NCI-H1436 (cell line): ENCODE results near the gene PROCA1.
"Not testable (repeated sequence)": the region's sequence is repeated elsewhere in the genome, so short reads cannot be mapped to it uniquely, and the experiment has no call there.

Source experiments
- DNase-seq: peaks from one replicate; lab custom pipeline; 2025; lab: John Stamatoyannopoulos, UW

The PROCA1 gene

DNA sequence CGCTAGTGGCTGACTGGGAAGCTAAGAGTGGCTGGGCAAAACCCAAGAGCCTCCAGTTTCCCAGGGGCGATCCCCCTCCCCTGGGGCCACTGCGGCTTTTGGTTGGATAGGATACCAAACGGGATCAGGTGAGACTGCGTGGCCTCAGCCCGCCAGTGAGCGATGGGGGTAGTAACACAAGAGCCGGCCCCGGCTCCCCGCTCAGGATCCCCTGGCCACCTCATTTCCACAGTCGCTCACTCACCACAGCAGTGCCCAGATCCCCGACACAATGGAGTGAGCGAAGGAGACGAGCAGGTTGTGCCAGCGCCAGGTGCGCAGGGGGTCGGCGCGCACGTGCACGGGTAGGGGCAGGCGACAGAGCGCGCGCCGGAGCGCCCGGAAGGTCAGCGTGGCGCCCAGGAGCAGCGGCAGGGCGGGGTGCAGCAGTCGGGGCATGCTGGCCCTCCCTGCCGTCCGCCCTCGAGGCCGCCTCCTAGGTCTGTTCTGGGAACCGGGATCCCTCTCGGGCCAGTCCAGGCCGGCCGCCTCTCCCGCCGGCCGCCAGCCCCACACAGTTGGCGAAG is 14.1 kb upstream of the PROCA1 start:
- peak; percentile 77 for DNase-seq

GRCh38 chr17:28725166-28725659 is 13.5 kb upstream of the PROCA1 start:
- no peak for DNase-seq

DNA sequence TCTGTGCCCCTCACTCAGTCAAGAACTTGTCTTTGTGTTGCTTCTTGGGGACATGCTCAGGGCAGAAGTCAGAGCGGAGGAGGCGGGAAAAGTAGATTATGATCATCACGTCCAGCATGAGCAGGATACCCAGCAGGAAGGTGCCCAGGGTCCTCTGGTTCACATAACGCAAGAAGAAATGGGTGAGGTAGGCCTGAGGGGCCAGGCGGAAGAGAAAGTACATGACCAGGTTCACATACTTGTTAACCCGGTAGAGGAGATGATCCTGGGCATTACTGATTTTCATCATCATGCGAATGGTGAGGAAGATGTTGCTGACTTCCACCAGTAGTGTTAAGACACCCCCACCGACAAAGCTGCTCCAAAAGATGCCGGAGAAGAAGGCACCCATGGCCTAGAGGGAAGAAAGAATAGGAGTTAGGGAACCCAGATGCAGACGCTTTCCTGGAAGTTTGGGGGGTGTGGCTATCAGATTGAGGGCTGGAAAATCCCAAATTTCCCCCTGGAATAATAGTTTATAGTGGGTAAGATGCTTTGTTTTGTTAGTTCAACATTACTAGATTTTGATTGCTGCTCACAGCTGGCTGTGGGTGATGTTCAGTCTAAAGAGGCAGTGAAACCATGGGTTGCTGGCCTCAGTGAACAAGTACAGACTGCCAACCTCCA is 12.9 kb upstream of the PROCA1 start:
- DNase-seq: no peak

GRCh38 chr17:28723836-28724499 is 12.3 kb upstream of the PROCA1 start:
- not testable (repeated sequence) for DNase-seq

DNA sequence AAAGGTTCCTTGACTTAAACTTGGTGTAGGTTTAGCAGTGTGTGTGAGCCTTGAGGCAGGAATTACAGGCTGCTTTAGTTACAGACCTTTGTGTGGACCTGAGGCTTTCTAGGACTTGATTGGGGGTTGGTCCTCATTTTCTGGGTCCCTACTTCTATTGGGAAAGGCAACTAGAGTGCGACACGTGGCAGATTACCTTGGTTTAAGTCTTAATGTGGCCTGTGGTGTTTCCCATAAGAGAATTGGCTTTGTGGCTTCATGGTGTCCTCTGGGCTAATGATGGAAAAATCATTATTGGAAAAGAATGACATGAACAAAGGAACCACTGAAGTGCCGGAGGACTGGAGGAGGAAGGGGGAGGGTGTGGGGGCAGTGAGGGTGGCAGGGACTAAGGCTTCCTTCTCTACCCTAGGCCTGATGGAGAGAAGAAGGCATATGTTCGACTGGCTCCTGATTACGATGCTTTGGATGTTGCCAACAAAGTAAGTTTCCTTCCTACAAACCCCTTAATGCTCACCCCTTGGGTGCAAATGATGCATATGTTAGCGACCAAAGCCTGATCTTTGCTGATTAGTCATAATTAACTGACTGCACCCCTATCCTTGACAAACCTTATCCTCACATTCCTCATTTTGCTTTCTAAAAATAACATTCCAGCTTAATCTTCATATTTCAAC is 11.6 kb upstream of the PROCA1 start:
- DNase-seq: no peak

DNA sequence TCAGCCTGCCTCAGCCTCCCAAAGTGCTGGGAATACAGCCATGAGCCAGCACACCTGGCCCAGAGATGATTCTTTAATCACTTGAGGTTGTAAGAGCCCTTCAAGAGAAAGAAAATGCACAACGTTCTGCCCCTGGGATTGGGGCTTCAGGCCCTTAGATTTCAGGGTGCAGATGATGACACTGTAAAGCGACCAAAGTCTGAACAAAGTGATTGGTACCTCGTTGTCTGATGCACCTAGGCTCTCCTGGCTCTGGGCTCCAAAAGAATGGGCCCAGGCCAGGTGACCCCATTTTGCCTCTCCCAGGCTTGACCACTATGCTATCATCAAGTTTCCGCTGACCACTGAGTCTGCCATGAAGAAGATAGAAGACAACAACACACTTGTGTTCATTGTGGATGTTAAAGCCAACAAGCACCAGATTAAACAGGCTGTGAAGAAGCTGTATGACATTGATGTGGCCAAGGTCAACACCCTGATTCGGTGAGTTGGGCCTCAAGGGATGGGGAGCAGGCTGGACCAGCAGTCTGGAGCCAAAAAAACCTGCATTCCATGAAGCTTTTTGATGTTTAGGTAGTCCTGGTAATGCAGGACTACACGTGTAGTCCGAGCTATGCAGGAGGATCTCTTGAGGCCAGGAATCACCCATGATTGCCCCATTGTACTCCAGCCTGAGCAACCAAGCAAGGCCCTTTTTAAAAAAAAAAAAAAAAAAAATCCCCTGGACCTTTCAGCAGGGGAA is 10.9 kb upstream of the PROCA1 start:
- DNase-seq: no peak

DNA sequence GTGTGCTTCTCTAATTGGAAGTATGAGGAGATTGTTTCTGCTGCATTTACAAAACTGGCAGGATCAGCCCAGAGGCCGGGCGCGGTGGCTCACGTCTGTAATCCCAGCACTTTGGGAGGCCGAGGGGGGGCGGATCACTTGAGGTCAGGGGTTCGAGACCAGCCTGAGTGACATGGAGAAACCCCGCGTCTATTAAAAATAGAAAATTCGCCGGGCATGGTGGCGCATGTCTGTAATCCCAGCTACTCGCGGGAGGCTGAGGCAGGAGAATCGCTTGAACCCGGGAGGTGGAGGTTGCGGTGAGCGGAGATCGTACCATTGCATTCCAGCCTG is 9.3 kb upstream of the PROCA1 start:
- DNase-seq: not testable (repeated sequence)

GRCh38 chr17:28720247-28720996 is 8.7 kb upstream of the PROCA1 start:
- DNase-seq: no peak

DNA sequence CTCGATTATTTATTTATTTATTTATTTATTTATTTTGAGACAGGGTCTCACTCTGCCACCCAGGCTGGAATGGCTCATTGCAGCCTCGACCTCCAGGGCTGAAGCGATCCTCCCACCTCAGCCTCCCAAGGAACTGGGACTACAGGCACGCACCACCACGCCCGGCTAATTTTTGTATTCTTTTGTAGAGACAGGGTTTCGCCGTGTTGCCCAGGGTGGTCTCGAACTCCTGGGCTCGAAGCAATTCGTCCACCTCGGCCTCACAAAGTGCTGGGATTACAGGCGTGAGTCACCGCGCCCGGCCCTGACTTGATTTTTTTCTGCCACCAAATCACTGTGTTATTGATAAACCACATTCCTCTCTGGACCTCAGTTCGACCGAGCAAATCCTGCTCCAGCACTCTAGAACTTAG is 7.3 kb upstream of the PROCA1 start:
- no peak for DNase-seq

DNA sequence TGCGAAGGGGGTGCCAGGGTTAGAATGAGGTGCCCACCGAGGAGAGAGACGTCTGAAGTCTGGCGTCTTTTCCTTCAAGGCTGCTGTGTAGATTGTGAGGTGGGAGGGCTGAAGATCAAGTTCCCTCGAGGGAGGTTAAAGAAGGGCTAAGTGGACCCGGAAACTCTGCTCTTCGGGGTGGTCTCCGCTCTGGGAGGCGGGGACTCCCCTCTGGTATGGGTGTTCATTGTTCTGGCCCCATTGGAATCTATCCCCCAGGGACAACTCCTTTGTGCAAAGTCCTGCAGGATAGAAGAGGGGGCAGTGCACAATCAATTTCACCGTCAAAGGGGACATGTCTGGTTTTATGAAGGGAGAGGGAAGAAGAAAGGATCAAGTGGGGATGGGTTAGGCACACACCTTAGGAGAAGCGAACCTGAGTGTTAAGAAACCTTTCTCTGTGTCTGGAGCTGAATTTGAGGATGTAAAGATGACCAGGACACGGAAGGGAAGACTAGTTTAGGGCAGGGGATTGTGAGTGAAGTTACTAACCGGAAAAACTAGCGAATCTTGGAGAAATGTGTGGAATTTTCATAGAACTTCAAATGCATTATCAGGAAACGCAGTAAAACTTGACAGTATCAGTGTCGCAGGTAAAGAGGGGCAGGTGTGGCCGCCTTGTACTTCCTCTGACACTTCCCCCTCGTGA is 6.8 kb upstream of the PROCA1 start:
- peak; percentile 65 for DNase-seq

DNA sequence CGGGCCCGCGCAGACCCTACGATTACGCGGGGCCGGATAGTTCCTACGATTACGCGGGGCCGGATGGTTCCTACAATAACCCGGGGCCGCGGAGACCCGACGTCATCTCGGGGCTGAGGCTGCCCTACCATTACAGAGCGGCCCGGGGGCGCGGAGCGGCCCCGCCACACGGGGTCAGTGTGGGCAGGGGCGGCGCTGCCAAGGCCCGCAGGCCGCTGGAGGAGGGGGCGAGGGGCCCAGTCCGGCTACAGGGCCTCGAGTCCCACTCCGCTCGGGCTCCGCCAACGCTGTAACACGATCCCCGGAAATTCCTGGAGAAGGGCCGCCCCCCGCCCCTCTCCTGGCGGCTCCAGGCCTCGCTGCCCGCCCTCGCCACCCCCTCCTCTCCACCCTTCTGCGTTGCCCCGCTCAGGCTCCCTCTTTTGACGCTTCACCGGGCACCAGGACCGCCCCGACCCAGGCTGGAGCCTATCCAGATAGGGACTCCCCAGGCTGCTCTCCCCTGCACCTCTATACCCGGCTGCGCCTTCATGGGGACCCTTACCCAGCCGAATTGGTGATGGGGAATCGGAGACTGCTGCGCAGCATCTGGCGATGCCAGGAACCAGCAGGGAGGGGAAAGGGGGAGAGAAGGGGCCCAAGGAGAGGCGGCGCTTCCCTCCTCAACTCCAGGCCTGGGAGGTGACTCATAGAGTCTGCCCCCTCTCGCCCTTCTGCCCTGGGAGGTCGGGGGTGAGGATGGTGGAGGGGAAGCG is 6.1 kb upstream of the PROCA1 start, which contains the start of gene RAB34:
RAB34 (minus strand) TSS at position 291 of the 755 bp plus-strand sequence. CDS start 602 bp downstream, outside the sequence.
- DNase-seq: peak; percentile 65

DNA sequence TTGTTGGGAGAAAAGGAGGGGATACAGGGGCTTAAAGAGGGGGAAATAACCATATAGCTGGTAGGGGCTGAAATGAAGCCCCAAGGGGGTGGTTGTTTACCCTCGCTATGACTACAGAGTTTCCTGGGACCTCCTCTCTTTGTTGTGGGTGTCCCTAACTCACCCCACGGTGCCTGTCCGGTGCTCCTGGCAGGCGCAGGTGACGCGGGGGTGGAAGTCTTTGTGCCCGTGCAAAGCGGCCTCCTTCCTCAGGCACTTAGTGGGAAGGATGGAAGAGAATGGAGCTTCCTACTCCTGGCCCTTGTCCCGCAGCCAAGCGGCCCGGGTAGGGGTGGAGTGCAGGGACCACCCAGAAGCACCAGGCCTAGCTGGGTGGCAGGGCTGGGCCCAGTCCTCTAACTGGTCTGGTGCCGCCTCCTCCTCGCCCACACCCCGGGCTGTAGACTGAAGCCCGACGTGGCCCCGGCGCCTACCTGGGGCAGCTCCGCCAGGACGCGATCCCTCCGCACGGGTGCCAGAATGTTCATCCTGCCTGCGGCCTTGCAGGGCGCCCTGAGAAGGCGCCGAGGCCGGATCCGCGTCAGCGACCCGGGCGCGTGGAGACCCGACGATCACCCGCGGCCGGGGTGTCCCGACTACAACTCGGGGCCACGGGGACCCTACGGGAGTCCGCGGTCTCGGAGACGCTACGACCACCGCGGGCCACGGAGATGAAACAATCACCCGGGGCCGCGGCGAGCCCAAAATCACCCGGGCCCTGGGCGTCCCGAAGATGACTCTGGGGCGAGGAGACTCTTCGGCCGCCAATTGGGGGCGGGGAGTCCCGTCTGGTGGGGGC is 5.3 kb upstream of the PROCA1 start:
- DNase-seq: no peak

DNA sequence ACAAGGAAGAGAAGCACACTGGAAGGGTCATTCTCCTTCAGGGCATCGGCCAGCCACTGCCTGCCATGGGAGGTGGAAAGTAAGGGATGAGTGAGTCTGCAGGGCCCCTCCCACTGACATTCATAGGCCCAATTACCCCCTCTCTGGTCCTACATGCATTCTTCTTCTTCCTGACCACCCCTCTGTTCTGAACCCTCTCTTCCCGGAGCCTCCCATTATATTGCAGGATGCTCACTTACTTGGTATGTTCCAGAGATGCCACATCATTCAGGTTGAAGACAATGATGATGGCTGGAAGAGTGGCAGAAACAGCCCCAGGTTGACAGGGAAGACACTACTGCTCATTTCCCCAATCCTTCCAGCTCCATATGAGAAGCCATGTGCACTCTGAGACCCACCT is 3.5 kb upstream of the PROCA1 start:
- no peak for DNase-seq

DNA sequence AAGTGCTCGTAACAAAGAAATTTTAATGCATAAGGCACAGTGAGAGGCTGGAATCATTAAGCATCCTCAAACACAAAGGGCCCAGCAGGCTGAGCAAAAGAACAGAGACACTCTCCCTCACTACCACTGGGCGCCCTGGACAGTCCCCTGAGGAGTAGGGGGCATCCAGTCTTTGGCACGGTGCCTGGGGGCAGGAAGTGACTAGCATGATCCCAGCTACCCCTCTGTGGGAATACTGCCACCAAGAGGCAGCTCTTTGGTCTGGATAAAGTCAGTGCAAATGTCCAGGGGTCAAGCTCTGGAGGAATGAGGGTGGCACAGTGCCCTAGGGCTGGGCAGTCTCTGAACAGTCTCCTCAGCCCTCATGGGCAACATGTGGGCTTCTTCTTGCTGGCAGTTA is 2.6 kb upstream of the PROCA1 start:
- no peak for DNase-seq

DNA sequence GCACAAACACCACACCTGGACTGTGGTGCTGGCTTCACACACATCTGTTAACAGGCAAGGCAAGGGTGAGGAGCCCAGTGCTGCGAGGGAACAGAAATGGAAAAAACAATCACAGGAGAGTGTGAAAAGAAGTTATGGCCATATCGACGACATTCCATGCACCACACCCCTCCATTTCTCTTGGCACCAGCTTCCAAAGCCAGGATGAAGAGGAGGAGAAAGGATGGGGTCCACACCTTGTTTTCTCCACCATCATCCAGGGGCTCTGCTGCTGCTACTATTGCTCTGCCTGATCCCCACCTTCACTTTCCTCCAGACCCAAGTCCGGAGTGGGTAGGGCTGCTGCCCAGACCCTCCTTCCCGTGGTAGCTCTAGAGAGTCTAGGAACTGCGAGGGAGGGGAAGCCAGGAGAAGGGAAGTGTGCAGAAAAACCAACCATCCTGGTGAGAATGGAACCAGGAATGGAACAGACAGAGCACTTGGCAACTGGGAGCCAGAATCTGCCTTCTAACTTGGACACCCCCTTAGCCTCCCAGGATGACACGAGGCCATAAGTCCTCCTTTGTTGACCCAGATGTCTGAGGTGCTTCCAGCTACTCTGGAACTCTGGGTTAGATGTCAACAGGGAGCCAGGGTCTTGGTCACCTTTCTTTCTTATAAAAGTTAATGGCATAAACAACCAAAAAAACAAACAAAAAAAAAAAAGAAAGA is 1.2 kb upstream of the PROCA1 start:
- no peak for DNase-seq

DNA sequence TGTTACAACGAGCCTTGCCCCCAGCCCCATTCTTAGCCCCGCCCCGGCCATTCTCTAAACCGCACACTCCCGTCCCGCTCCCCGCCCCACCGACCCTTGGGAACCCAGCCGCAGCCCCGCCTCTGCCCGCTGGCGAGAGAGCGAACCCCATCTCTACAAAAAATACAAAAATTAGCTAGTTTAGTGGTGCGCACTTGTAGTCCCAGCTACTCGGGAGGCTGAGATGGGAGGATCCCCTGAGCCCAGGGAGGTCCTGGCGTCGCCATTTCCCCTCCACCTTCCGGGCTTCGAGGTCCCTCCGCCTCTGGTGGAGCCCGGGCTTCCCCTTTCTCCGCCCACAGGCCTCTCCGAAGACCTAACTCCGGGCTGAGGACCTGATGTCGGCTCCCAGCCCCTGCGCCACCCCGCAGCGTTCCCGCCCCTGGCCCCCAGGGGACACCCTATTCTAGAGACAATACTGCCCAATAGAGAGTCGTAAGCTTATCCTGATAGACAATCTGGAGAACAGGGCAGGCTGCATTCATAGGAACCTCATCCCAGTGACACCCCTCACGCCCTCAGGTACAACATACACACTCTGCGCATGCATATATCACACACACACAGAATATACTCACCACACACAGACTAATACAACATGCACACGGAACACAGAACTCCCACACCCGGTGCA is 480 bp upstream of the PROCA1 start:
- peak; percentile 40 for DNase-seq

- peak; percentile 93 for DNase-seq
Measured at GRCh38 chr17:28710861-28711722, 596 bp downstream of the PROCA1 start.
